Glutamatergic neuron (in vitro differentiated cells): Measurements from ENCODE around the gene MYOF. TPM values are rescaled to one million over a fixed set of nuclear protein-coding genes. Genes with fewer than 3 reads are reported as not detected.

ENCODE experiments used
- DNase-seq: peaks from one replicate; pipeline ENCODE4 v3.0.0; 2022
- H3K27ac Mint-ChIP-seq: one replicate; pipeline ENCODE4 v1.8.0; 2020; ENCODE audit warnings: mild to moderate bottlenecking, mixed read lengths, inconsistent platforms; ENCODE audit not compliant: unreplicated experiment
- H3K27me3 Mint-ChIP-seq: one replicate; pipeline ENCODE4 v1.8.0; 2020; ENCODE audit warnings: mild to moderate bottlenecking, moderate library complexity, mixed read lengths, inconsistent platforms; ENCODE audit not compliant: unreplicated experiment
- H3K36me3 Mint-ChIP-seq: one replicate; pipeline ENCODE4 v1.8.0; 2020; ENCODE audit warnings: mild to moderate bottlenecking, mixed read lengths, inconsistent platforms; ENCODE audit not compliant: unreplicated experiment
- H3K4me1 Mint-ChIP-seq: one replicate; pipeline ENCODE4 v1.8.0; 2020; ENCODE audit warnings: mild to moderate bottlenecking, low read depth, mixed read lengths, inconsistent platforms; ENCODE audit not compliant: unreplicated experiment
- H3K4me3 Mint-ChIP-seq: one replicate; pipeline ENCODE4 v1.8.0; 2020; ENCODE audit warnings: mild to moderate bottlenecking, mixed read lengths, inconsistent platforms; ENCODE audit not compliant: unreplicated experiment
- H3K9me3 Mint-ChIP-seq: one replicate; pipeline ENCODE4 v1.8.0; 2020; ENCODE audit warnings: mild to moderate bottlenecking, moderate library complexity, mixed read lengths, inconsistent platforms; ENCODE audit not compliant: unreplicated experiment
- CTCF ChIP-seq: fragments of 200-600 bp; sonication (generic); IDR thresholded peaks from one replicate; pipeline ENCODE4 v1.5.0; 2021; ENCODE audit not compliant: partially characterized antibody, unreplicated experiment
- total RNA-seq: library from RNA; stranded (reverse); fragmentation: NEBNext Ultra II Directional; extraction: Animal tissue kit (Norgen Biotek cat#: 25700); gene quantifications from one replicate; pipeline ENCODE4 v1.2.1, GENCODE V29; 2021; ENCODE audit not compliant: unreplicated experiment

Gene MYOF
- total RNA-seq, 1 donor from 2014 or later, result 0.42 TPM

GRCh38 chr10:93404048-93404354, 78.1 kb downstream of the MYOF start:
- H3K27ac Mint-ChIP-seq, result no peak overlapping the region
- peaks cover 2% of the 10 kb centered on the region for H3K27me3 Mint-ChIP-seq
- no peak for DNase-seq
- no peak overlapping the region for H3K4me3 Mint-ChIP-seq
- no peak for TF ChIP-seq CTCF
- no peaks in the 10 kb centered on the region for H3K36me3 Mint-ChIP-seq
- no peaks in the 10 kb centered on the region for H3K4me1 Mint-ChIP-seq
- H3K9me3 Mint-ChIP-seq, result no peaks in the 10 kb centered on the region

- Mint-ChIP-seq H3K9me3 (no peaks in the 10 kb centered on the region), H3K27ac (no peak overlapping the region), H3K27me3 (peaks cover 2% of the 10 kb centered on the region), H3K4me3 (no peak overlapping the region), H3K4me1 (no peaks in the 10 kb centered on the region), H3K36me3 (no peaks in the 10 kb centered on the region)
- no peak for DNase-seq
- no peak for TF ChIP-seq CTCF
These were observed 78.7 kb downstream of the MYOF start for GRCh38 chr10:93403152-93404047.

DNA sequence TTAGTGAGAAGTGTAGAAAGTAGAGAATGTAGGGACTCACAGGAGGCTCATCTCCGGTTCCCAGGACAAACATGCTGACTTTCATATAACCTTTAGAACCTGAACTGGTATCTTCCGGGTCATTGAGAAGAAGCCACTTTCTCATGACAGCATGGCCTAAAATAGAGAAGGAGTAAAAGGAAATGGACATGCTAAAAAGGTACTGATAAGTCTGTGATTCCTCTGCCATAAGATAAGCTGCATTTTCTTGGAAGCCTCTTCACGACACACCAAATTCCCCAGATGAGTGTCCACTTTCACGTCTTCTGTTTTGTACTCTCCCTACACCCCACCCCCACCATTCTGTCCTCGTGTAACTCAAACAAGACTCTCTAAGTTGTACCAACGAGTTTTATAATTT, 79.9 kb downstream of the MYOF start:
- no peak for DNase-seq
- Mint-ChIP-seq H3K4me3 (no peak overlapping the region), H3K27me3 (peaks cover 2% of the 10 kb centered on the region), H3K27ac (no peak overlapping the region), H3K9me3 (no peaks in the 10 kb centered on the region), H3K4me1 (no peaks in the 10 kb centered on the region), H3K36me3 (no peaks in the 10 kb centered on the region)
- no peak for TF ChIP-seq CTCF

DNA sequence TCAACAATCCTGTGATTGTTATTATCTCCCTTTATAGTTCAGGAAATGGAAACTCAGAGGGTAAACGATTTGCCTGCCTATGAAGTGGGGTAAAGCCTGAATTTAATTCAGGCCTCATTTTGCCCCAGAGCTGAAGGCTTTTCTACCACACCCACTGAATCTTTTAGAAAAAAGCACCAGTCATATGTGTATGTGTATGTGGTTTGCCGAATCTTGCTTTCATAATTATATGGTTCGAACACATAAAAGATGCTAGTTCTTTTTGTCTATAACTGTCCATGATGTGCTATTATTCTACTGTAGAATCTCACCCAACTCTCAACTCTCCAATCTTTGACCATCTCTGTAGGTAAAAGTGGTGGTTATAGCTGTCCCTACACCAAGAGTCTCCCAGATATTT, 83.6 kb downstream of the MYOF start:
- Mint-ChIP-seq H3K27ac (no peak overlapping the region), H3K9me3 (no peaks in the 10 kb centered on the region), H3K4me1 (no peaks in the 10 kb centered on the region), H3K27me3 (peaks cover 2% of the 10 kb centered on the region), H3K4me3 (no peak overlapping the region), H3K36me3 (no peaks in the 10 kb centered on the region)
- DNase-seq, result no peak
- no peak for TF ChIP-seq CTCF

- DNase-seq, result no peak
- H3K27me3 Mint-ChIP-seq, result peaks cover 2% of the 10 kb centered on the region
- no peaks in the 10 kb centered on the region for H3K9me3 Mint-ChIP-seq
- no peak overlapping the region for H3K4me3 Mint-ChIP-seq
- TF ChIP-seq CTCF, result no peak
- H3K27ac Mint-ChIP-seq, result no peak overlapping the region
- no peaks in the 10 kb centered on the region for H3K4me1 Mint-ChIP-seq
- no peaks in the 10 kb centered on the region for H3K36me3 Mint-ChIP-seq
These were observed 85.1 kb downstream of the MYOF start for GRCh38 chr10:93397020-93397419.
